Measurements from ENCODE around the gene SPRR4.

DNA sequence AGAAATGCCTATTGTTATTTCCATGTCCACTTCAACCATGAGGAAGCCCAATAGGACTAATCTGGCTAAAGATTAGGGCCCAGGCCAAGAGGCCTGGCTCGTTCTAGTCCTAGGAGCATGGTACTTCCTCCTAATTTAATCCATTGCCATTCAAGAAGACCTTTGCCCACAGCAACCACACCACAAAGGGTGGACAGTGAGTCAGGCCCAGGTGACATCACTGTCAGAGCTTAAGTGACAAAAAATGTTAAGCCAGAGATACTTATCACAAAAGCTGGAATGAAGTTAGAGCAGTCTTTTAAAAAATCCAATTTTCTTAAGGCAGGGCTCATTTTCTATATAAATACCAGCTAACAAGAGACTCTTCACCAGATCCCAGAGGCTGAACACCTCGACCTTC, 30.9 kb downstream of the SPRR4 start, which contains the start of gene SPRR3:
- TF ChIP-seq, protein P1, sequence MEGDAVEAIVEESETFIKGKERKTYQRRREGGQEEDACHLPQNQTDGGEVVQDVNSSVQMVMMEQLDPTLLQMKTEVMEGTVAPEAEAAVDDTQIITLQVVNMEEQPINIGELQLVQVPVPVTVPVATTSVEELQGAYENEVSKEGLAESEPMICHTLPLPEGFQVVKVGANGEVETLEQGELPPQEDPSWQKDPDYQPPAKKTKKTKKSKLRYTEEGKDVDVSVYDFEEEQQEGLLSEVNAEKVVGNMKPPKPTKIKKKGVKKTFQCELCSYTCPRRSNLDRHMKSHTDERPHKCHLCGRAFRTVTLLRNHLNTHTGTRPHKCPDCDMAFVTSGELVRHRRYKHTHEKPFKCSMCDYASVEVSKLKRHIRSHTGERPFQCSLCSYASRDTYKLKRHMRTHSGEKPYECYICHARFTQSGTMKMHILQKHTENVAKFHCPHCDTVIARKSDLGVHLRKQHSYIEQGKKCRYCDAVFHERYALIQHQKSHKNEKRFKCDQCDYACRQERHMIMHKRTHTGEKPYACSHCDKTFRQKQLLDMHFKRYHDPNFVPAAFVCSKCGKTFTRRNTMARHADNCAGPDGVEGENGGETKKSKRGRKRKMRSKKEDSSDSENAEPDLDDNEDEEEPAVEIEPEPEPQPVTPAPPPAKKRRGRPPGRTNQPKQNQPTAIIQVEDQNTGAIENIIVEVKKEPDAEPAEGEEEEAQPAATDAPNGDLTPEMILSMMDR (IDR thresholded peaks at IDR 0.05), result no peak
- no peak for TF ChIP-seq CREB1 (CRISPR knock-in tag; IDR thresholded peaks at IDR 0.05)
- TF ChIP-seq, protein P2, sequence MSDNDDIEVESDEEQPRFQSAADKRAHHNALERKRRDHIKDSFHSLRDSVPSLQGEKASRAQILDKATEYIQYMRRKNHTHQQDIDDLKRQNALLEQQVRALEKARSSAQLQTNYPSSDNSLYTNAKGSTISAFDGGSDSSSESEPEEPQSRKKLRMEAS (CRISPR knock-in tag; IDR thresholded peaks at IDR 0.05), result no peak

Measured in WTC11 (cell line).